HCT116 (cell line): ENCODE data around the gene PDLIM4. TPM values are rescaled to one million over a fixed set of nuclear protein-coding genes. Genes with fewer than 3 reads are reported as not detected.

ENCODE experiments used
- ATAC-seq: fragments of 200-7000 bp; cut with Tn5 transposase; 2 replicates; pipeline ENCODE4 v1.9.1; 2020; ENCODE audit warnings: mild to moderate bottlenecking, moderate library complexity
- BruUV-seq: library from RNA; stranded (reverse); fragments of 400-500 nt; replicated peaks from 2 replicates; lab custom pipeline; 2021; lab: Mats Ljungman, UMichigan
- CTCF ChIA-PET: fragments of 300-600 bp; sonication (Branson Sonifier 250); formaldehyde crosslinking; loops from one replicate; lab custom pipeline; 2021; ENCODE audit warnings: antibody characterized with exemption; lab: Charles Lee
- POLR2A ChIA-PET: fragments of 300-600, 350-600 bp; sonication (Branson Sonifier 250); formaldehyde crosslinking; loops from one replicate; lab custom pipeline; 2021; ENCODE audit warnings: antibody characterized with exemption; lab: Charles Lee
- RAD21 ChIA-PET, 2 experiments: fragments of 300-600 bp; sonication (Branson Sonifier 250); formaldehyde crosslinking; loops; one replicate each; lab custom pipeline; 2023; ENCODE audit warnings: low total read pairs in 2 of 2; ENCODE audit not compliant: uncharacterized antibody in 2 of 2, unreplicated experiment in 2 of 2, low non-redundant PET in 1 of 2; lab: Charles Lee
- DNase-seq: peaks from one replicate; pipeline ENCODE4 v3.0.0-alpha.2; 2010; ENCODE audit warnings: low read depth, low spot score
- H2AFZ ChIP-seq: fragments of 200-600 bp; shearing (Covaris generic), sonication (generic); 2 replicates; pipeline ENCODE4 v1.6.1; 2017; ENCODE audit warnings: low read depth, mixed run types, mixed read lengths, antibody characterized with exemption, low read length; ENCODE audit not compliant: poor library complexity, severe bottlenecking
- H3K27ac ChIP-seq: 2 replicates; pipeline ENCODE4 v1.5.1; 2012; ENCODE audit warnings: low read depth, low read length
- H3K27me3 ChIP-seq: fragments of 200-600 bp; sonication (generic); 2 replicates; pipeline ENCODE4 v1.6.1; 2016; ENCODE audit warnings: mixed run types, low read length, mixed read lengths; ENCODE audit not compliant: insufficient read depth
- H3K36me3 ChIP-seq, 2 experiments: fragments of 200-500 bp in 1 of 2; fragments of 200-600 bp in 1 of 2; sonication (Bioruptor generic) in 1 of 2; sonication (generic) in 1 of 2; 2 replicates each; pipeline versions ENCODE4 v1.5.1 to v1.6.1; 2014 to 2016; ENCODE audit warnings: low read length in 2 of 2, inconsistent platforms in 1 of 2, mixed read lengths in 1 of 2, mixed run types in 1 of 2; ENCODE audit not compliant: insufficient read depth in 2 of 2, control insufficient read depth in 1 of 2
- H3K4me1 ChIP-seq, 2 experiments: fragments of 200-600 bp in 1 of 2; sonication (generic) in 1 of 2; 2 replicates each; pipeline versions ENCODE4 v1.5.1 to v1.6.1; 2012 to 2017; ENCODE audit warnings: low read length in 2 of 2, inconsistent platforms in 1 of 2, mild to moderate bottlenecking in 1 of 2, mixed read lengths in 1 of 2, mixed run types in 1 of 2, moderate library complexity in 1 of 2; ENCODE audit not compliant: insufficient read depth in 2 of 2, control insufficient read depth in 1 of 2
- H3K4me2 ChIP-seq: fragments of 200-600 bp; sonication (generic); 2 replicates; pipeline ENCODE4 v1.6.1; 2017; ENCODE audit warnings: mixed run types, low read length, mixed read lengths
- H3K4me3 ChIP-seq, 2 experiments: fragments of 200-600 bp in 1 of 2; sonication (generic) in 1 of 2; replicated peaks in 1 of 2; 2 replicates each; pipeline ENCODE4 v1.5.1; 2011 to 2016; ENCODE audit warnings: low read length in 2 of 2, control low read depth in 1 of 2, low read depth in 1 of 2, mild to moderate bottlenecking in 1 of 2, mixed read lengths in 1 of 2, mixed run types in 1 of 2
- H3K79me2 ChIP-seq: fragments of 200-600 bp; sonication (generic); 2 replicates; pipeline ENCODE4 v1.6.1; 2017; ENCODE audit warnings: mild to moderate bottlenecking, mixed run types, low read length, moderate library complexity, mixed read lengths; ENCODE audit not compliant: insufficient read depth
- H3K9ac ChIP-seq: fragments of 200-600 bp; sonication (generic); 2 replicates; pipeline ENCODE4 v1.6.1; 2016; ENCODE audit warnings: low read length, mixed read lengths
- H3K9me2 ChIP-seq: fragments of 200-600 bp; sonication (generic), shearing (Covaris generic); 2 replicates; pipeline ENCODE4 v1.6.1; 2017; ENCODE audit warnings: mixed run types, mild to moderate bottlenecking, moderate library complexity; ENCODE audit not compliant: insufficient read depth
- H3K9me3 ChIP-seq, 2 experiments: fragments of 200-500 bp in 1 of 2; fragments of 200-600 bp in 1 of 2; sonication (Bioruptor generic) in 1 of 2; sonication (generic) in 1 of 2; 2 replicates each; pipeline ENCODE4 v1.6.1; 2014 to 2017; ENCODE audit warnings: low read length in 2 of 2, mixed read lengths in 2 of 2, inconsistent platforms in 1 of 2, low read depth in 1 of 2, mild to moderate bottlenecking in 1 of 2, mixed run types in 1 of 2, moderate library complexity in 1 of 2; ENCODE audit not compliant: control insufficient read depth in 1 of 2, insufficient read depth in 1 of 2
- H4K20me1 ChIP-seq: fragments of 200-600 bp; sonication (generic), shearing (Covaris generic); 2 replicates; pipeline ENCODE4 v1.6.1; 2017; ENCODE audit warnings: mixed run types, mild to moderate bottlenecking, moderate library complexity; ENCODE audit not compliant: insufficient read depth
- ATF3 ChIP-seq: IDR thresholded peaks from 2 replicates; pipeline ENCODE4 v1.6.1; 2012
- ELF1 ChIP-seq: IDR thresholded peaks from 2 replicates; pipeline ENCODE4 v1.6.1; 2012; ENCODE audit warnings: low read depth, borderline replicate concordance
- POLR2A ChIP-seq: IDR thresholded peaks from 2 replicates; pipeline ENCODE4 v1.7.0; 2011; ENCODE audit warnings: borderline replicate concordance; ENCODE audit not compliant: insufficient read depth, insufficient read length; ENCODE audit errors: extremely low read depth
- POLR2AphosphoS5 ChIP-seq: IDR thresholded peaks from 2 replicates; pipeline ENCODE4 v1.6.1; 2011; ENCODE audit warnings: mild to moderate bottlenecking, low read depth, low read length, moderate library complexity
- RAD21 ChIP-seq: IDR thresholded peaks from 2 replicates; pipeline ENCODE4 v1.6.1; 2012; ENCODE audit warnings: low read depth, mild to moderate bottlenecking
- SP1 ChIP-seq: IDR thresholded peaks from 2 replicates; pipeline ENCODE4 v1.6.1; 2012; ENCODE audit warnings: low read depth
- YY1 ChIP-seq: IDR thresholded peaks from 2 replicates; pipeline ENCODE4 v1.6.1; 2011; ENCODE audit warnings: low read length, low read depth, moderate library complexity, mild to moderate bottlenecking; ENCODE audit not compliant: insufficient replicate concordance; ENCODE audit errors: extremely low read depth
- ZFX ChIP-seq: fragments of 450-650 bp; IDR thresholded peaks from 2 replicates; pipeline ENCODE4 v1.6.1; 2017
- ZNF274 ChIP-seq: fragments of 200-500 bp; sonication (Bioruptor generic); IDR thresholded peaks from 2 replicates; pipeline ENCODE4 v1.6.1; 2014; ENCODE audit warnings: mild to moderate bottlenecking, low read depth, low read length, inconsistent platforms
- intact Hi-C: fragments of 100-400 bp; cut with micrococcal nuclease; formaldehyde crosslinking; loops from 2 replicates; pipeline ENCODE4 v1.10.0; 2022
- total RNA-seq: library from RNA; stranded (reverse); gene quantifications from one replicate; pipeline ENCODE4 v1.2.1, GENCODE V29; 2021; ENCODE audit not compliant: unreplicated experiment

PDLIM4 gene
- total RNA-seq, 1 experiment from 2014 or later = not detected

DNA sequence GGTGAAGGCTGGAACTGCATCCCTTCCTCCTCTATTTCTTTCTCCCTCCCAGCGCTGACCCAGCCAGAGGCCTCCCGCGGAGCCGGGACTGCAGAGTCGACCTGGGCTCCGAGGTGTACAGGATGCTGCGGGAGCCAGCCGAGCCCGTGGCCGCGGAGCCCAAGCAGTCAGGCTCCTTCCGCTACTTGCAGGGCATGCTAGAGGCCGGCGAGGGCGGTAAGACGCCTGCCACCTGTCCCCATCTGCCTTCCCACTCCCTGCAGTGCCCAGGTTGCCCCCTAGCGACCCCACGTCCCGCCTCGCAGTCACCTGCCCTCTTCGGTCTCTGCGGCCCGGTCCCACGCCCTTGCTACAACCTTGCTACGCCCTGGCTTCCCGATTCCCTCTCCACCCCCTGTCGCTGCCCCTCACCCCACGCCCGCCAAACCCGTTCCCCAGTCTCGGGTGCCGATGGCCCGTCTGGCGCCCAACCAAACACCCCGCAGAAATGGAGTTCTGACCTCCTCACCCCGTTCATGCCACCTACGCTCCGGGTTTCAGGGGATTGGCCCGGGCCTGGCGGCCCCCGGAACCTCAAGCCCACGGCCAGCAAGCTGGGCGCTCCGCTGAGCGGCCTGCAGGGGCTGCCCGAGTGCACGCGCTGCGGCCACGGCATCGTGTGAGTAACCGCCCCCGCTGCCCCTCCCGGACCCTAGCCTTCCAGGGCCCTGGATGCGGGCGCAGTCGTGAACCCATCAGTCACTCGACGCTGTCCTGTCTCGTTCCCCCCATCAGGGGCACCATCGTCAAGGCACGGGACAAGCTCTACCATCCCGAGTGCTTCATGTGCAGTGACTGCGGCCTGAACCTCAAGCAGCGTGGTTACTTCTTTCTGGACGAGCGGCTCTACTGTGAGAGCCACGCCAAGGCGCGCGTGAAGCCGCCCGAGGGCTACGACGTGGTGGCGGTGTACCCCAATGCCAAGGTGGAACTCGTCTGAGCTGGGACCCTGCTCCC lies 14.1 kb downstream of the PDLIM4 start:
- H3K4me1 ChIP-seq = peaks cover 0 to 9% of the 10 kb centered on the region in 2 experiments; a peak in 2 of 4 replicates
- no peak overlapping the region for H3K9ac ChIP-seq
- POLR2A ChIA-PET = interaction anchor here (1.6 kb wide), 1 partner anchor 23 kb away, joined by 4 read pairs; the partner anchor contains the start of gene SLC22A4
- no peak overlapping the region for H3K27ac ChIP-seq
- no peaks in the 10 kb centered on the region for H3K9me3 ChIP-seq
- TF ChIP-seq POLR2AphosphoS5 (no peak), RAD21 (no peak), ZNF274 (no peak), YY1 (no peak), ELF1 (no peak), ATF3 (no peak), ZFX (no peak), SP1 (no peak), POLR2A (no peak)
- no TSS peak for BruUV-seq
- no peak for ATAC-seq
- no peaks in the 10 kb centered on the region for H3K36me3 ChIP-seq
- H3K9me2 ChIP-seq = no peaks in the 10 kb centered on the region
- H3K27me3 ChIP-seq = no peaks in the 10 kb centered on the region
- intact Hi-C loops = loop anchor here (10.0 kb wide), 1 partner anchor 207 kb away; the partner anchor contains the start of gene IL3
- H3K4me3 ChIP-seq = no peak overlapping the region
- CTCF ChIA-PET = interaction anchor here (1.3 to 1.4 kb wide), 2 partner anchors 22 to 33 kb away, joined by 6 read pairs; no protein-coding TSS in a partner anchor
- no peak for DNase-seq
- no peak overlapping the region for H3K4me2 ChIP-seq
- no peaks in the 10 kb centered on the region for H4K20me1 ChIP-seq
- RAD21 ChIA-PET = no interaction called here
- H2AFZ ChIP-seq = no peak overlapping the region
- no peaks in the 10 kb centered on the region for H3K79me2 ChIP-seq
